Progenitor cell of endocrine pancreas (in vitro differentiated cells): ENCODE results near the gene LRBA. TPM values are rescaled to one million over a fixed set of nuclear protein-coding genes. Genes with fewer than 3 reads are reported as not detected.
"Not testable (repeated sequence)": the region's sequence is repeated elsewhere in the genome, so short reads cannot be mapped to it uniquely, and the experiment has no call there.

Experiments used
- DNase-seq: peaks from one replicate; pipeline ENCODE4 v3.0.0; 2021; ENCODE audit warnings: low spot score; ENCODE audit not compliant: unreplicated experiment
- H3K27ac Mint-ChIP-seq: 2 replicates; pipeline ENCODE4 v1.8.0; 2021; ENCODE audit warnings: mild to moderate bottlenecking, moderate library complexity, mixed read lengths
- H3K27me3 Mint-ChIP-seq: 2 replicates; pipeline ENCODE4 v1.8.0; 2021; ENCODE audit warnings: mixed read lengths
- H3K36me3 Mint-ChIP-seq: 2 replicates; pipeline ENCODE4 v1.8.0; 2022; ENCODE audit warnings: mixed read lengths; ENCODE audit not compliant: insufficient read depth
- H3K4me1 Mint-ChIP-seq: 2 replicates; pipeline ENCODE4 v1.8.0; 2021; ENCODE audit warnings: low read depth, mixed read lengths
- H3K4me3 Mint-ChIP-seq: 2 replicates; pipeline ENCODE4 v1.8.0; 2021; ENCODE audit warnings: low read depth, mild to moderate bottlenecking, moderate library complexity, mixed read lengths
- H3K9me3 Mint-ChIP-seq: 2 replicates; pipeline ENCODE4 v1.8.0; 2021; ENCODE audit warnings: low read depth, mixed read lengths
- CTCF ChIP-seq: fragments of 200-600 bp; sonication (generic); IDR thresholded peaks from one replicate; pipeline ENCODE4 v1.5.0; 2021; ENCODE audit warnings: antibody characterized with exemption, mild to moderate bottlenecking; ENCODE audit not compliant: unreplicated experiment
- total RNA-seq: library from RNA; stranded (reverse); gene quantifications from 2 replicates; pipeline ENCODE4 v1.2.1, GENCODE V29; 2021

Gene LRBA
- total RNA-seq, 1 donor from 2014 or later: 95.2 TPM

GRCh38 chr4:150515135-150515534, 499.9 kb downstream of the LRBA start:
- Mint-ChIP-seq H3K9me3 (no peaks in the 10 kb centered on the region), H3K27ac (no peak overlapping the region), H3K4me1 (peaks cover 1% of the 10 kb centered on the region), H3K27me3 (no peaks in the 10 kb centered on the region), H3K36me3 (peaks cover 1% of the 10 kb centered on the region), H3K4me3 (no peak overlapping the region)
- no peak for DNase-seq
- no peak for TF ChIP-seq CTCF

GRCh38 chr4:150514709-150515108, 500.4 kb downstream of the LRBA start:
- Mint-ChIP-seq H3K27me3 (no peaks in the 10 kb centered on the region), H3K4me1 (peaks cover 1% of the 10 kb centered on the region), H3K36me3 (peaks cover 1% of the 10 kb centered on the region), H3K9me3 (no peaks in the 10 kb centered on the region), H3K27ac (no peak overlapping the region), H3K4me3 (no peak overlapping the region)
- TF ChIP-seq CTCF: no peak
- DNase-seq: no peak

- DNase-seq: no peak
- Mint-ChIP-seq H3K36me3 (peaks cover 9% of the 10 kb centered on the region), H3K27ac (no peak overlapping the region), H3K4me3 (no peak overlapping the region), H3K9me3 (peaks cover 8% of the 10 kb centered on the region), H3K4me1 (peaks cover 4% of the 10 kb centered on the region), H3K27me3 (no peaks in the 10 kb centered on the region)
- no peak for TF ChIP-seq CTCF
These were observed 504.8 kb downstream of the LRBA start for GRCh38 chr4:150510176-150510865.

GRCh38 chr4:150507656-150508055, 507.4 kb downstream of the LRBA start:
- H3K4me3 Mint-ChIP-seq, H3K27me3 Mint-ChIP-seq, DNase-seq, H3K27ac Mint-ChIP-seq, H3K4me1 Mint-ChIP-seq: not testable (repeated sequence)
- Mint-ChIP-seq H3K9me3 (peaks cover 16% of the 10 kb centered on the region), H3K36me3 (peaks cover 18% of the 10 kb centered on the region)

GRCh38 chr4:150501983-150502382, 513.1 kb downstream of the LRBA start:
- peaks cover 18% of the 10 kb centered on the region for H3K36me3 Mint-ChIP-seq
- no peak for DNase-seq
- H3K4me1 Mint-ChIP-seq: peaks cover 2% of the 10 kb centered on the region
- H3K27me3 Mint-ChIP-seq: no peaks in the 10 kb centered on the region
- H3K9me3 Mint-ChIP-seq: peaks cover 17% of the 10 kb centered on the region
- H3K4me3 Mint-ChIP-seq: no peak overlapping the region
- H3K27ac Mint-ChIP-seq: no peak overlapping the region
- TF ChIP-seq CTCF: no peak
